A673 (cell line): Measurements from ENCODE around the gene KRTAP10-2.

Experiments used
- EZH2 ChIP-seq: fragments of 200-600 bp; sonication (generic); IDR thresholded peaks from 2 replicates; pipeline ENCODE4 v1.6.1; 2017; ENCODE audit warnings: borderline replicate concordance, low read depth, mild to moderate bottlenecking, mixed read lengths, antibody characterized with exemption, low read length; ENCODE audit not compliant: poor library complexity, severe bottlenecking
- TF ChIP-seq, protein P1 (sequence below): fragments of 300-800, 200-600 bp; sonication (generic); conservative IDR thresholded peaks from 2 replicates; pipeline ENCODE4 v1.5.1; 2017; ENCODE audit warnings: low read depth, mild to moderate bottlenecking, antibody characterized with exemption, low read length, moderate library complexity, mixed read lengths

- TF ChIP-seq, protein P1, sequence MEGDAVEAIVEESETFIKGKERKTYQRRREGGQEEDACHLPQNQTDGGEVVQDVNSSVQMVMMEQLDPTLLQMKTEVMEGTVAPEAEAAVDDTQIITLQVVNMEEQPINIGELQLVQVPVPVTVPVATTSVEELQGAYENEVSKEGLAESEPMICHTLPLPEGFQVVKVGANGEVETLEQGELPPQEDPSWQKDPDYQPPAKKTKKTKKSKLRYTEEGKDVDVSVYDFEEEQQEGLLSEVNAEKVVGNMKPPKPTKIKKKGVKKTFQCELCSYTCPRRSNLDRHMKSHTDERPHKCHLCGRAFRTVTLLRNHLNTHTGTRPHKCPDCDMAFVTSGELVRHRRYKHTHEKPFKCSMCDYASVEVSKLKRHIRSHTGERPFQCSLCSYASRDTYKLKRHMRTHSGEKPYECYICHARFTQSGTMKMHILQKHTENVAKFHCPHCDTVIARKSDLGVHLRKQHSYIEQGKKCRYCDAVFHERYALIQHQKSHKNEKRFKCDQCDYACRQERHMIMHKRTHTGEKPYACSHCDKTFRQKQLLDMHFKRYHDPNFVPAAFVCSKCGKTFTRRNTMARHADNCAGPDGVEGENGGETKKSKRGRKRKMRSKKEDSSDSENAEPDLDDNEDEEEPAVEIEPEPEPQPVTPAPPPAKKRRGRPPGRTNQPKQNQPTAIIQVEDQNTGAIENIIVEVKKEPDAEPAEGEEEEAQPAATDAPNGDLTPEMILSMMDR, result no peak
- no peak for TF ChIP-seq EZH2
These were observed 24.2 kb upstream of the KRTAP10-2 start for GRCh38 chr21:44575307-44576024.
